ENCODE results near the gene RHEBL1.

The RHEBL1 gene

GRCh38 chr12:49019443-49020324 lies 50.1 kb downstream of the RHEBL1 start:
- DNase-seq (ENCODE audit: low read depth in 2 of 2): no peak

GRCh38 chr12:49019120-49019430 lies 50.7 kb downstream of the RHEBL1 start:
- DNase-seq (ENCODE audit: low read depth in 2 of 2): no peak

GRCh38 chr12:49018261-49019119 lies 51.3 kb downstream of the RHEBL1 start, which contains the start of gene PRKAG1:
Gene PRKAG1, minus strand, starts transcription at chr12:49018776. Its CDS starts 36 bp downstream, at chr12:49018740.
- peak; percentile 93 to 94 for DNase-seq (ENCODE audit: low read depth in 2 of 2)

GRCh38 chr12:49017891-49018260 lies 51.9 kb downstream of the RHEBL1 start:
- DNase-seq (ENCODE audit: low read depth in 2 of 2): no peak

GRCh38 chr12:49015196-49015595 lies 54.6 kb downstream of the RHEBL1 start:
- DNase-seq (ENCODE audit: low read depth in 2 of 2): no peak
